HepG2 (cell line): ENCODE measurements around the gene MCM3. TPM values are rescaled to one million over a fixed set of nuclear protein-coding genes. Genes with fewer than 3 reads are reported as not detected.

Experiments
- CREB1 ChIP-seq, 2 experiments: fragments of 450-650 bp in 1 of 2; IDR thresholded peaks; 2 replicates each; pipeline ENCODE4 v1.6.1; 2016 to 2017; ENCODE audit warnings: control low read depth in 1 of 2, mild to moderate bottlenecking in 1 of 2, missing compliant biosample characterization in 1 of 2, missing genetic modification characterization in 1 of 2
- ELF4 ChIP-seq: sonication (generic); formaldehyde crosslinking; IDR thresholded peaks from 2 replicates; pipeline ENCODE4 v1.5.0; 2020; ENCODE audit warnings: missing genetic modification reagents, mild to moderate bottlenecking, moderate library complexity, borderline replicate concordance
- ETV5 ChIP-seq: IDR thresholded peaks from 2 replicates; pipeline ENCODE4 v1.6.1; 2018; ENCODE audit warnings: missing biosample characterization, missing genetic modification reagents, inconsistent platforms, borderline replicate concordance
- NR3C1 ChIP-seq: sonication (generic); formaldehyde crosslinking; IDR thresholded peaks from 2 replicates; pipeline ENCODE4 v1.4.0; 2020; ENCODE audit warnings: missing genetic modification reagents
- PRPF4 ChIP-seq: fragments of 200-400 bp; formaldehyde crosslinking; IDR thresholded peaks from 2 replicates; pipeline ENCODE4 v1.6.1; 2016; ENCODE audit warnings: low read length, low read depth; ENCODE audit not compliant: poor library complexity, severe bottlenecking
- SAFB2 ChIP-seq: sonication (generic); formaldehyde crosslinking; IDR thresholded peaks from 2 replicates; pipeline ENCODE4 v1.5.1; 2020; ENCODE audit warnings: missing genetic modification reagents, low read depth, mild to moderate bottlenecking, borderline replicate concordance
- SPEN ChIP-seq: sonication (generic); formaldehyde crosslinking; IDR thresholded peaks from 2 replicates; pipeline ENCODE4 v1.5.1; 2020; ENCODE audit warnings: low read depth, mild to moderate bottlenecking, missing genetic modification reagents
- THAP7 ChIP-seq: sonication (generic); formaldehyde crosslinking; IDR thresholded peaks from 2 replicates; pipeline ENCODE4 v1.8.1; 2023; ENCODE audit warnings: mild to moderate bottlenecking, missing genetic modification reagents
- ZBTB1 ChIP-seq: sonication (generic); formaldehyde crosslinking; IDR thresholded peaks from 2 replicates; pipeline ENCODE4 v1.4.0; 2020; ENCODE audit warnings: missing genetic modification reagents, borderline replicate concordance
- ZBTB20 ChIP-seq: sonication (generic); formaldehyde crosslinking; IDR thresholded peaks from 2 replicates; pipeline ENCODE4 v1.8.1; 2023; ENCODE audit warnings: missing genetic modification reagents, low read depth, mild to moderate bottlenecking, borderline replicate concordance
- ZMYM3 ChIP-seq: sonication (generic); formaldehyde crosslinking; IDR thresholded peaks from 2 replicates; pipeline ENCODE4 v1.5.1; 2020; ENCODE audit warnings: mild to moderate bottlenecking, missing genetic modification reagents
- ZNF205 ChIP-seq: IDR thresholded peaks from 2 replicates; pipeline ENCODE4 v1.6.1; 2018; ENCODE audit warnings: missing biosample characterization, missing genetic modification reagents
- ZNF543 ChIP-seq: sonication (generic); formaldehyde crosslinking; IDR thresholded peaks from 2 replicates; pipeline ENCODE4 v1.4.0; 2020; ENCODE audit warnings: mild to moderate bottlenecking, missing genetic modification reagents
- ZNF549 ChIP-seq: sonication (generic); formaldehyde crosslinking; IDR thresholded peaks from 2 replicates; pipeline ENCODE4 v1.5.0; 2020; ENCODE audit warnings: missing genetic modification reagents
- ZNF782 ChIP-seq: sonication (generic); formaldehyde crosslinking; IDR thresholded peaks from 2 replicates; pipeline ENCODE4 v1.4.0; 2020; ENCODE audit warnings: missing genetic modification reagents, mild to moderate bottlenecking, borderline replicate concordance
- ZNF790 ChIP-seq: sonication (generic); formaldehyde crosslinking; IDR thresholded peaks from 2 replicates; pipeline ENCODE4 v1.8.0; 2022; ENCODE audit warnings: missing genetic modification reagents, mild to moderate bottlenecking, borderline replicate concordance
- polyA plus RNA-seq, 8 experiments: library from polyadenylated mRNA; depleted of rRNA in 3 of 8; stranded (reverse) in 7 of 8; unstranded in 1 of 8; fragments of >200 nt; fragmentation: Illumina TruSeq in 4 of 8; extraction: Trizol in 4 of 8; gene quantifications; 2 replicates each; pipeline versions ENCODE4 v1.2.1 to v1.2.3, GENCODE V29; 2011 to 2016; ENCODE audit warnings: low read depth in 4 of 8, missing spikeins in 1 of 8, mixed read lengths in 1 of 8; ENCODE audit not compliant: insufficient read depth in 1 of 8
- total RNA-seq, 5 experiments: library from RNA; depleted of rRNA; stranded (reverse); fragments of >200 nt; fragmentation: Illumina TruSeq; extraction: Trizol; gene quantifications; 2 replicates each; pipeline ENCODE4 v1.2.3, GENCODE V29; 2016; ENCODE audit warnings: low read depth in 1 of 5
- TF ChIP-seq, protein P1 (sequence below): sonication (generic); formaldehyde crosslinking; IDR thresholded peaks from 2 replicates; pipeline ENCODE4 v1.4.0; 2020; ENCODE audit warnings: mild to moderate bottlenecking, missing genetic modification reagents, borderline replicate concordance

The MCM3 gene
- total and polyA plus RNA-seq, 2 of the 13 experiments (the other 11 are each of a cell fraction or from before 2014, with no cell fraction given): 164 to 288 TPM

GRCh38 chr6:52325695-52326471 is 41.3 kb upstream of the MCM3 start (continued):
- TF ChIP-seq ZNF543 (CRISPR knock-in tag) (0 out of 2 replicates have a peak, but pooled peaks have one; percentile 57), NR3C1 (CRISPR knock-in tag) (no peak), ETV5 (CRISPR knock-in tag) (peak; percentile 28), ELF4 (CRISPR knock-in tag) (no peak), SPEN (CRISPR knock-in tag) (peak; percentile 55; the same call in 1 of the 2 replicates), CREB1 (IDR thresholded peaks at IDR 0.05) (no peak), CREB1 (CRISPR knock-in tag; IDR thresholded peaks at IDR 0.05) (peak; percentile 50; the same call in 1 of the 2 replicates), ZNF790 (CRISPR knock-in tag) (no peak), THAP7 (CRISPR knock-in tag) (no peak), ZMYM3 (peak; percentile 79), PRPF4 (no peak), ZNF205 (peak; percentile 24; the same call in 1 of the 2 replicates), ZNF549 (CRISPR knock-in tag) (0 out of 2 replicates have a peak, but pooled peaks have one; percentile 18), ZBTB1 (CRISPR knock-in tag) (no peak), ZNF782 (CRISPR knock-in tag) (no peak), ZBTB20 (no peak; the same call in 1 of the 2 replicates), SAFB2 (no peak)
- TF ChIP-seq, protein P1, sequence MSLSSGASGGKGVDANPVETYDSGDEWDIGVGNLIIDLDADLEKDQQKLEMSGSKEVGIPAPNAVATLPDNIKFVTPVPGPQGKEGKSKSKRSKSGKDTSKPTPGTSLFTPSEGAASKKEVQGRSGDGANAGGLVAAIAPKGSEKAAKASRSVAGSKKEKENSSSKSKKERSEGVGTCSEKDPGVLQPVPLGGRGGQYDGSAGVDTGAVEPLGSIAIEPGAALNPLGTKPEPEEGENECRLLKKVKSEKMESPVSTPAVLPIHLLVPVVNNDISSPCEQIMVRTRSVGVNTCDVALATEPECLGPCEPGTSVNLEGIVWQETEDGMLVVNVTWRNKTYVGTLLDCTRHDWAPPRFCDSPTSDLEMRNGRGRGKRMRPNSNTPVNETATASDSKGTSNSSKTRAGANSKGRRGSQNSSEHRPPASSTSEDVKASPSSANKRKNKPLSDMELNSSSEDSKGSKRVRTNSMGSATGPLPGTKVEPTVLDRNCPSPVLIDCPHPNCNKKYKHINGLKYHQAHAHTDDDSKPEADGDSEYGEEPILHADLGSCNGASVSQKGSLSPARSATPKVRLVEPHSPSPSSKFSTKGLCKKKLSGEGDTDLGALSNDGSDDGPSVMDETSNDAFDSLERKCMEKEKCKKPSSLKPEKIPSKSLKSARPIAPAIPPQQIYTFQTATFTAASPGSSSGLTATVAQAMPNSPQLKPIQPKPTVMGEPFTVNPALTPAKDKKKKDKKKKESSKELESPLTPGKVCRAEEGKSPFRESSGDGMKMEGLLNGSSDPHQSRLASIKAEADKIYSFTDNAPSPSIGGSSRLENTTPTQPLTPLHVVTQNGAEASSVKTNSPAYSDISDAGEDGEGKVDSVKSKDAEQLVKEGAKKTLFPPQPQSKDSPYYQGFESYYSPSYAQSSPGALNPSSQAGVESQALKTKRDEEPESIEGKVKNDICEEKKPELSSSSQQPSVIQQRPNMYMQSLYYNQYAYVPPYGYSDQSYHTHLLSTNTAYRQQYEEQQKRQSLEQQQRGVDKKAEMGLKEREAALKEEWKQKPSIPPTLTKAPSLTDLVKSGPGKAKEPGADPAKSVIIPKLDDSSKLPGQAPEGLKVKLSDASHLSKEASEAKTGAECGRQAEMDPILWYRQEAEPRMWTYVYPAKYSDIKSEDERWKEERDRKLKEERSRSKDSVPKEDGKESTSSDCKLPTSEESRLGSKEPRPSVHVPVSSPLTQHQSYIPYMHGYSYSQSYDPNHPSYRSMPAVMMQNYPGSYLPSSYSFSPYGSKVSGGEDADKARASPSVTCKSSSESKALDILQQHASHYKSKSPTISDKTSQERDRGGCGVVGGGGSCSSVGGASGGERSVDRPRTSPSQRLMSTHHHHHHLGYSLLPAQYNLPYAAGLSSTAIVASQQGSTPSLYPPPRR: peak; percentile 84
- TF ChIP-seq, all 625 proteins: peak for 257
